ENCODE measurements around the gene OLFM1.
"Not testable (repeated sequence)": the region's sequence is repeated elsewhere in the genome, so short reads cannot be mapped to it uniquely, and the experiment has no call there.

The OLFM1 gene

DNA sequence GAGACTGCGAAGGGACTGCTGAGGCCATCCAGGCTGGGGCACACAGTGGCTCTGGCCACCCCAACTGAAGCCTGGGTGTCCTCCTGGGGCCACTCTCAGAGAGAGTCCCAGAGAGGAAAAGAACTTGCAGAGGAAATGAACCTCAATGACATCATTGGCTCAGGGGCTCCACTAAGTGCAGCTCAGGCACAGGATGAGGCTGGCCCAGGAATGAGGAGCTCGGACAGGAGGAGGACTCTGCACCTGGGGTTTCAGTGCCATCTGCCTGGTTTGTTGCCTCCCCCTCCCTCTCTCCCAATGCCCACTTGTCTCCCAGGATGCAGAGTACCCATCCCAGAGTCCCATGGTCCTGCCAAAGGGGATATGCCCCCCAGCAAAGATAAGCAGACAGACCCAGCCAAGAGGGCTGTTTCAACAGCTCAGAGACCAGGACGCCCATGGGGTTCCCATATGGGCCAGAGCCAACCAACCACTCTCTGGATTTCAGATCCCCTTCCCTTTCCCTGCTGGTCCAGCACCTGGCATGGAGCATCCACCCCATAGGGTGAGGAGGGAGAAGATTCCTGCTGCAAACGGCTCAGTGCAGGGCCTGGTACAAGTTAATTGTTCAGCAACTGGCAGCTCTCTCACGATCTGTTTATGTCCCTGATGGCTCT lies 26.9 kb upstream of the OLFM1 start:
- no peak for DNase-seq

- DNase-seq, result no peak
Observed at GRCh38 chr9:135061441-135061840, 26.0 kb upstream of the OLFM1 start.

DNA sequence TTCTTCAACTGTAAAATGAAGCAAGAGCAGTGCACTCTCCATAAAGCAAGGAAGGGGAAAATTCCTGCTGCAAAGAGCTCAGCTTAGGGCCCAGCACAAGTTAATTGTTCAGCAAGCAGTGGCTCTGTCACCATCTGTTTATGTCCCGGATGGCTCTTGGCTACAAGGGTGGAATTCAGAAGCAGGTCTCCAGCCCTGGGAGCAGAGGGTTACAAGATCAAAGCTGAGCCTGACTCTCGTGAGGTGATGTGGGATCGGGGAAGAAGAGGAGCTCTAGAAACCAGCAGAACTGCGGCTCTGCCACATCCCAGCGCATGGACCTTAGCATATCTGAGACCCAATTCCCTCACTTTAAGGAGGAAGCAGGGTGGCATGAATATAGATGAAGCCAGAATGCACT lies 25.2 kb upstream of the OLFM1 start:
- DNase-seq, result no peak

GRCh38 chr9:135063466-135063865 lies 24.0 kb upstream of the OLFM1 start:
- not testable (repeated sequence) for DNase-seq

DNA sequence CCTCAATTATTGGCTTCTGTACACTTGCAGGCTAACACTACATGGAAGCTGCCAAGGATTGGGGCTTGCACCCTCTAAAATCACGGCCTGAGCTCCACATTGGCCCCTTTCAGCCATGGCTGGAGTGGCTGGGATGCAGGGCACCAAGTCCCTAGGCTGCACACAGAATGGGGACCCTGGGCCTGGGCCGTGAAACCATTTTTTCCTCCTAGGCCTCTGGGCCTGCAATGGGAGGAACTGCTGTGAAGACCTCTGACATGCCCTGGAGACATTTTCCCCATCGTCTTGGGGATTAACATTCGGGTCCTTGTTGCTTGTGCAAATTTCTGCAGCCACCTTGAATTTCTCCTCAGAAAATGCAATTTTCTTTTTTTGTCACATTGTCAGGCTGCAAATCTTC lies 23.6 kb upstream of the OLFM1 start:
- not testable (repeated sequence) for DNase-seq

- no peak for DNase-seq
Observed at GRCh38 chr9:135065151-135065550, 22.3 kb upstream of the OLFM1 start.

- no peak for DNase-seq
Observed at GRCh38 chr9:135065804-135066203, 21.7 kb upstream of the OLFM1 start.

DNA sequence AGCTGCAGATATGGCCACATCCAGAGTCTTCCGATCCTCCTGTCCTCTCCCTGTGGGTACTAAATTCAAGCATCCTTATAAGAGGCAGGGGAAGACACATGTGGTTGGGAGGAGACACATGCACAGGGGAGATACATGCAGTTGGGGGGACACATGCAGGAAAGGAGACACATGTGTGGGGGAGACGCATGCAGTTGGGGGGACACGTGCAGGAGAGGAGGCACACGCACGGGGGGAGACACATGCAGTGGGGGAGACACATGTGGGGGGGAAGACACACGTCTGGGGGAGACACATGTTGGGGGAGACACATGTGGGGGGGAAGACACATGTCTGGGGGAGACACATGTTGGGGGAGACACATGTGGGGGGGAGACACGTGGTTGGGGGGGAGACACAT lies 21.2 kb upstream of the OLFM1 start:
- no peak for DNase-seq

- DNase-seq, result no peak
Observed at GRCh38 chr9:135067096-135067710, 20.3 kb upstream of the OLFM1 start.

GRCh38 chr9:135068776-135069415 lies 18.6 kb upstream of the OLFM1 start:
- DNase-seq, result no peak

DNA sequence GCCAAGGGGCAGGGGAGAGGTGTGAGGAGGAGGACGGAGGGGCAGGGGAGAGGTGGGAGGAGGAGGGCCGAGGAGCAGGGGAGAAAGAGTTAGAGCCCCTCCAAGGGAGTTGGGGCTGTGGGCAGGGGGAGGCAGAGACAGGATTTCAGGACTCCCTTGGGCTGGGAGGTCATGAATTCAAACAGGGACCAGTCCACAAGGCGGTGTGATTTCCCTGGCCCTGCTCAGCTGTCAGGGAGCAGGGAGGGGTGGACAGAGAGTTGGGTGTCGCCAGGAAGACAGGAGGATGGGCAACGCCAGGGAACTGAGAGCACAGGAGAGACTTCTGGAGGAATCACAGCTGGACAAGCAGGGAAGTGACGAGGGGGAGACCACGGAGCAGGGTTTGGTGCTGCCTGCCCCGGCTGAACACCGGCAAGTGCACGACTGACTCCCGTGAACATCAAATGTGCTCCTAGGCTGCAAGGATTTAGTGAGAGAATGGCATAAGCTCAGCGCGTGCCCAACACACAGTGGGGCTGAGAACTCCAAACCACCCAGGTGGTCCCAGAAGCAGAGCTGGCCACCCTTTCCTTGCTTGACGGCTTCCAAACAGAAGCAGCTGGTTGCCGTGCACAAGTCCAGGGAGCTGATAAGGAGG lies 17.8 kb upstream of the OLFM1 start:
- DNase-seq, result no peak

GRCh38 chr9:135070198-135070951 lies 17.1 kb upstream of the OLFM1 start:
- DNase-seq, result no peak

DNA sequence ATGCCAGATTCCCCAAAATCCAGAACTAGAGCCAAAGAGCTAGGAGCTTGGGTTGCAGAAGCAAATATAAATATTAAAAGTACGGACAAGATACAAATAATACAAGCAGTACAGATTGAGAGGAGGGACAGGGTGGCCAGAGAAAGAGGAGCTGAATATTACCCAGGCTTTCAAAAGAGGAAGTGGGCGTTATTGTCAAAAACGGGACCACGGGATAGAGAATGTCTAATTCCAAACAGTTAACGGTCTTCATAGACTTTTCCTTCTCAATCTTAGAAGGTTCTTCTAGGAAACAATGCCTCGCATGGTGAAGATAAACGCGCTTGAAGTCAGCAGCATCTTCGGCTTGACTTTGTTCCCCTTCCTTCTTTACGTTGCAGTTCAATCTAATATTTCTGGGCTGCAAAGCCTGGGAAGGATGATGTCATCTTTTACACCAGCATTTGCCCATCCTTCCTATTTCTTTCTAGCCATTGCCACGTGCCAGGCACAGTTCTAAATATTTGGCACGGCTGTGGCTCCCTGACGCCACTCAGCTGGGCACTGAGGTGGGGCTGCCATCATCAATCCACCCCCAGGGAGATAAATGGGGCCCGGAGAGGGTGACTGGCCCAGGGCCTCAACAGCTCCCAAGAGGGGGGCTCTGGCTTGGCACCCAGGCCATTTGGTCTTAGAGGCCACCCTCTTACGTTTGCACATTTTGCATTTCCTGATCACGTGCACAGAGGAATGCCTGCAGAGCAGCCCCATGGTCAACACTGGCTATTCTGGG lies 16.3 kb upstream of the OLFM1 start:
- no peak for DNase-seq

DNA sequence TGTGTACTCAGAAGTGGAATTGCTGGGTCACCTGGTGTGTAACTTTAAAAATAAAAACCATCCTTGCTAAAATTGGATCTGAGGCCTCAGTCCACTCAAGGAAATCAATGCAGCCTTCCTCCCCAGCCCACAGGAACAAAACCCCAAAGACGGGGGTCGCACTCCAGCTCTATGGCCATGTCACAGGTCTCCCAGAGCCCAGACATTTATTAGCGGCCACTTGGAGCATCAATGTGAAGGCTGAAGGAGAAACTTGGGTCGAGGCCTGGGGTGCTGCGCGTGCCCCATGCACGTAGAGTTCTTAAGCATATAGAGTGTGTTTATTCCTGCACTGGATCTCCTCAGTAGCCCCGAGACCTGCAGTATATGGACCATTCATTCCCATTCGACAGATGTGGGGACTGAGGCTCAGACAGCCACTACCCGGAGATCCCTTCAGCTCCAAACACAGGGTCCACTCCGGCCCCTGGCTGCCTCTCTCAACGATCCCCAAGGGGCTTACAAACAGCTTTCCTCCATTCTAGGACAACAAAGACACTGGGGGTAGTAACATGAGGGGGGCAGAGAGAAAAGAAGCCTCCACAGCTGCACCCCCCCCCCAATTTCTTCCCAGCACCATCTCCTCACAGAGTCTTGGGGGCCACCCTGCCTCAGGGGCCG lies 14.3 kb upstream of the OLFM1 start:
- DNase-seq, result no peak

DNA sequence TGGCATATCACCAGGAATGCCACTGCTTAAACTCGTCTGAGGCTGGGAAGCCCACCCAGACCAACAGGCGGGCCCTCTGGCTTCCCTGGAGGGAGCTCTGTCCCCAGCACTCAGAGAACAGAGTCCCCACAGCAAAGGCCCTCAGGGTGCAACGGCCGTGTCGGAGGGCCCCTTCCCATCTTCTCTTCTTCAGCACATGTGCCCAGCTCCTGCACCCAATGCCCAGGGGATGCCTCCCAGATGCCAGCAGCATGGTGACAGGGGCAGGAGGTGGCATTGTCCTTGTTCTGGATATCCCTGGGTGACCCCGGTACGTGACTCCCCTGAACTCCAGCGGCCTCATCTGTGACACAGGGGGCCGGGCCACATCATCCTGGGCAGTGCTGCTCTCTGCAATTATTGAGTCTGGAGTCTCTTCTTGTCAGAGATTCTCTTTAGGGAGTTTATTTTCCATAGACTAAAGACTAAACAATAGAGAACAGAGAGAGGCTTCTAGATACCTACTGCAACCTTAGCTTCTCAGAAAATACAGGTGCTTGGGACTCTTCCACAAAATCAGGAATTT lies 13.6 kb upstream of the OLFM1 start:
- DNase-seq, result no peak

- no peak for DNase-seq
Observed at GRCh38 chr9:135074354-135075233, 12.9 kb upstream of the OLFM1 start.

DNA sequence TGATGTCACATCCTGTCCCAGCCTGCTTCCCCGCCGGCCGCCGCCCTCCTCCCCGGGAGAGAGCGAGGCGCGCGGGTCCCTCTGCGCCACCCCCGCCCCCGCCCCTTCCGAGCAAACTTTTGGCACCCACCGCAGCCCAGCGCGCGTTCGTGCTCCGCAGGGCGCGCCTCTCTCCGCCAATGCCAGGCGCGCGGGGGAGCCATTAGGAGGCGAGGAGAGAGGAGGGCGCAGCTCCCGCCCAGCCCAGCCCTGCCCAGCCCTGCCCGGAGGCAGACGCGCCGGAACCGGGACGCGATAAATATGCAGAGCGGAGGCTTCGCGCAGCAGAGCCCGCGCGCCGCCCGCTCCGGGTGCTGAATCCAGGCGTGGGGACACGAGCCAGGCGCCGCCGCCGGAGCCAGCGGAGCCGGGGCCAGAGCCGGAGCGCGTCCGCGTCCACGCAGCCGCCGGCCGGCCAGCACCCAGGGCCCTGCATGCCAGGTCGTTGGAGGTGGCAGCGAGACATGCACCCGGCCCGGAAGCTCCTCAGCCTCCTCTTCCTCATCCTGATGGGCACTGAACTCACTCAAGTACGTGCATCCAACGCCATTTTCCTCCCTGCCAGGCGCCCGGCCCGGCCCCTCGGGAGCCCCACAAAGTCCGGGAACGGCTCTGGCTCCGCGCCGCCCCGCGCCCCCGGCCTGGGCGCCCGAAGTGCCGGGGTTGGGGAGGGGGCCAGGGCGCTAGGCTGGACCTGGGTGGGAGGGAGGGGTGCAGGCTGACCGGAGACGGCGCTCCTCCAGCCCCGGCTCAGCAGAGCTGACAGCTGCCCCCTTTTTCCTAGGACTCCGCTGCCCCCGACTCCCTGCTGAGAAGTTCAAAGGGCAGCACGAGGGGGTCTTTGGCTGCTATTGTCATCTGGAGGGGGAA lies 12.0 kb upstream of the OLFM1 start:
- no peak for DNase-seq

DNA sequence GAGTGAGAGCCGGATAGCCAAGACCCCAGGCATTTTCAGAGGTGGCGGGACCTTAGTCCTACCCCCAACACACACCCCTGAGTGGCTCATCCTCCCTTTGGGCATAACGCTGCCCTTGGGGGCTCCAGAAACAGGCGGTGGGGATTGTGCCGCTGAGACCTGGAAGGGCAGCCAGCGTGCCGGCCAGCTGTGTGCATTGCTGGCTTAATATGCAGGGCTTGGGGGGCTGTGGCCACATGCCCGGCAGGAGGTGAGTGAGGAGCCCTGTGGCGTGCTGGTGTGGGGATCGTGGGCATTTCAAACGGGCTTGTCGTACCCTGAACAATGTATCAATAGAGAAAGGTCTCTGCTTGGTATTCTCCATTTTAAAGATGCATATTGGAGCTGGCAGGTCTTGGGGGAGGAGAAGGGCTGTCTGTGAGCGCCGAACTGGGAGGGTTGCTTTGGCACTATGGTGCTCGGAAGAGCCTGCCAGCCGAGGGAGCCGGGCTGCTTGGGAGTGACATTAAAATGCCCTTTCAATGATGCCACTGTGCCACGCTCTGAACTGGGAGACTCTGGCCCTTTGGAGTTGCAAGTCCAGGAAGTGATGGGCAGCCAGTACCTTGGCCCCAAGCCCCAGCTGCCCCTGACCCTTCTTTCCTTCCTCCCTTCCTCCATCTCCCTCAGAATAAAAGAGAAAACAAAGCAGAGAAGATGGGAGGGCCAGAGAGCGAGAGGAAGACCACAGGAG lies 11.2 kb upstream of the OLFM1 start:
- DNase-seq, result no peak

Data from fibroblast of upper back skin (primary cell).